AG04450 (cell line): ENCODE results near the gene GNPAT. TPM values are rescaled to one million over a fixed set of nuclear protein-coding genes. Genes with fewer than 3 reads are reported as not detected.

Experiments used
- CTCF ChIA-PET: fragments of 300-600, 350-600 bp; formaldehyde crosslinking; extraction: SDS; loops from one replicate; lab custom pipeline; 2022; ENCODE audit warnings: antibody characterized with exemption, inconsistent platforms; lab: Charles Lee
- POLR2A ChIA-PET: fragments of 350-600 bp; formaldehyde crosslinking; extraction: SDS; loops from one replicate; lab custom pipeline; 2021; ENCODE audit warnings: antibody characterized with exemption, inconsistent platforms; lab: Yijun Ruan, JAX
- DNase-seq: peaks from one replicate; pipeline ENCODE4 v3.0.0-alpha.2; 2011; ENCODE audit warnings: low read depth, low spot score
- H3K27ac ChIP-seq: one replicate; pipeline ENCODE4 v1.5.1; 2012; ENCODE audit warnings: low read depth, low read length, control low read depth
- H3K27me3 ChIP-seq: one replicate; pipeline ENCODE4 v1.6.0; 2012; ENCODE audit warnings: low read length; ENCODE audit not compliant: control insufficient read depth, insufficient read depth
- H3K4me3 ChIP-seq: 2 replicates; pipeline ENCODE4 v1.5.1; 2011; ENCODE audit warnings: mild to moderate bottlenecking, low read depth, low read length, control low read depth
- H3K9me3 ChIP-seq: 2 replicates; pipeline ENCODE4 v1.5.1; 2012; ENCODE audit warnings: low read length; ENCODE audit not compliant: control insufficient read depth, insufficient read depth
- polyA plus RNA-seq: library from polyadenylated mRNA; depleted of rRNA; stranded (reverse); fragments of >200 nt; gene quantifications from 2 replicates; pipeline ENCODE4 v1.2.3, GENCODE V29; 2011; rRNA removed
- small RNA-seq: library from RNA; depleted of rRNA; stranded (forward); fragments of <200 nt; gene quantifications from one replicate; pipeline ENCODE3, GENCODE V24; 2012; ENCODE audit warnings: low read depth; ENCODE audit not compliant: insufficient read length
- TF ChIP-seq, protein P1 (sequence below): IDR thresholded peaks from 2 replicates; pipeline ENCODE4 v1.5.1; 2011; ENCODE audit warnings: low read depth, low read length, control low read depth, inconsistent platforms

Gene GNPAT
- polyA plus RNA-seq, 1 experiment = 56.1 TPM

DNA sequence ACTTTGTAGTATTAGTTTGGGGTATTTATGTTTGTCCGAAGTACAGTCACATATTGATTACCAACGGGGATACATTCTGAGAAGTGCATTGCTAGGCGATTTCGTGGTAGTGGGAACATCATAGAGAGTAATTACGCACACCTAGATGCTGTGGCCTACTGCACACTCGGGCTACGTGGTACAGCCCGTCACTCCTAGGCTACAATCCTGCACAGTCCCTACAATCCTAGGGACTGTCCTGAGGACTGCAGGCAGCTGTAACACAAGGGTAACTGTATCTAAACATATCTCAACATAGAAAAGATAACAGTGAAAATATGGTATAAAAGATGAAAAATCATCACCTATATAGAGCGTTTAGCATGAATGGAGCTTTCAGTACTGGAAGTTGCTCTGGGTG lies 78.1 kb downstream of the GNPAT start:
- Histone ChIP-seq H3K9me3 (peaks cover 10% of the 10 kb centered on the region), H3K4me3 (no peak overlapping the region), H3K27me3 (no peaks in the 10 kb centered on the region), H3K27ac (no peak overlapping the region)
- DNase-seq = no peak
- ChIA-PET POLR2A (no interaction called here), CTCF (no interaction called here)
- TF ChIP-seq, protein P1, sequence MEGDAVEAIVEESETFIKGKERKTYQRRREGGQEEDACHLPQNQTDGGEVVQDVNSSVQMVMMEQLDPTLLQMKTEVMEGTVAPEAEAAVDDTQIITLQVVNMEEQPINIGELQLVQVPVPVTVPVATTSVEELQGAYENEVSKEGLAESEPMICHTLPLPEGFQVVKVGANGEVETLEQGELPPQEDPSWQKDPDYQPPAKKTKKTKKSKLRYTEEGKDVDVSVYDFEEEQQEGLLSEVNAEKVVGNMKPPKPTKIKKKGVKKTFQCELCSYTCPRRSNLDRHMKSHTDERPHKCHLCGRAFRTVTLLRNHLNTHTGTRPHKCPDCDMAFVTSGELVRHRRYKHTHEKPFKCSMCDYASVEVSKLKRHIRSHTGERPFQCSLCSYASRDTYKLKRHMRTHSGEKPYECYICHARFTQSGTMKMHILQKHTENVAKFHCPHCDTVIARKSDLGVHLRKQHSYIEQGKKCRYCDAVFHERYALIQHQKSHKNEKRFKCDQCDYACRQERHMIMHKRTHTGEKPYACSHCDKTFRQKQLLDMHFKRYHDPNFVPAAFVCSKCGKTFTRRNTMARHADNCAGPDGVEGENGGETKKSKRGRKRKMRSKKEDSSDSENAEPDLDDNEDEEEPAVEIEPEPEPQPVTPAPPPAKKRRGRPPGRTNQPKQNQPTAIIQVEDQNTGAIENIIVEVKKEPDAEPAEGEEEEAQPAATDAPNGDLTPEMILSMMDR = no peak

DNA sequence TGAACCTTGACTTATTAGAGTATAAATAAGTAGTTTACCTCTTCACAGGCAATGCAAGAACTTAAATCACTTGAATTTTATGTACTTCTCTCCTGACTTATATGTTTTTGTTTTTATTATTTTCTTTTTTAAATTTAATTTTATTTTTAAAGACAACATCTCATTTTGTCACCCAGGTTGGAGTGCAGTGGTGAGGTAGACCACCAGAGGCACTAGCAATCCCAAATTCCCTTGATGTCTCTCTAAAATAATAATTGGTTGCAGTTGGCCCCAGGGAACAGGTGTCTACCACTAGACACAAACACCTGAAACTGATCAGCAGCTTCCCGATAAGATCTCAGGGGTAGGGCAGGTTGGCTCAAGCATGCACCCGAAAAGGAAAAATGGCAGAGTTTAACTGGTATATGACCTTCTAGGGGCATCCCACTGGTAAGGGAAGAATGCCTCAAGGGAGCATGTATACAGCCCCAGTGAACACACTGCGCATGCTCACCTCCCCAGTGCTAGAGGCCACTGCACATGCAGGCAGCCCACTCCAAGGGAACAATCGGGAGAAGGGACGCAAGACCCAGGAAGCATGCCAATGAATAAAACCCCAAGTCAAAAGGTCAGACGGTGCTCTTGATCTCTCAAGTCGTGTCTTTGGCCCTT lies 82.0 kb downstream of the GNPAT start:
- POLR2A ChIA-PET = no interaction called here

DNA sequence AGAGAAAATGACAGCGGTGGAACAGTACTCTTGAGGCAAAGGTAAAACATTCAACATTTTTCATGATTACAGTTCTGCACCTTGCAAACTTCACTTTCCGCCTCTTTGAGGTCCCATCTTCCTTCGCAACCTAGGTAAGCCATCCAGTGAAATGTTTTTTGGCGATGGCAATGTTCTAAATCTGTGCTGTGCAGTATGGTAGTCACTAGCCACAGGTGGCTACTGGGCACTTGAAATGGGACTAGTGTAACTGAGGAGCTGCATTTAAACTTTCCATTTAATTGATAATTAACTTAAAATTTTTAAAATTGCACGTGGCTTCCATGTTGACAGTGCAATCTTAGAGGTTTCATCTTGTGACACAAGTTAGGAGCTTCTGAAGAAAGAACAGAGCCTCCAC lies 83.6 kb downstream of the GNPAT start:
- TF ChIP-seq, protein P1 = no peak
- ChIA-PET POLR2A (no interaction called here), CTCF (interaction anchor here (1.0 kb wide), 1 partner anchor 10 kb away, joined by 3 read pairs; no protein-coding TSS in a partner anchor)
- no peak for DNase-seq
- no peaks in the 10 kb centered on the region for H3K9me3 ChIP-seq
- H3K4me3 ChIP-seq = no peak overlapping the region
- H3K27me3 ChIP-seq = no peaks in the 10 kb centered on the region
- no peak overlapping the region for H3K27ac ChIP-seq

More for the DNA sequence above, 82.0 kb downstream of the GNPAT start:
- Histone ChIP-seq H3K9me3 (no peaks in the 10 kb centered on the region; the same call in 1 of the 2 replicates), H3K27me3 (no peaks in the 10 kb centered on the region), H3K4me3 (no peak overlapping the region), H3K27ac (no peak overlapping the region)
- TF ChIP-seq, protein P1 = 0 out of 2 replicates have a peak, but pooled peaks have one; percentile 9
- DNase-seq = no peak
- CTCF ChIA-PET = no interaction called here

DNA sequence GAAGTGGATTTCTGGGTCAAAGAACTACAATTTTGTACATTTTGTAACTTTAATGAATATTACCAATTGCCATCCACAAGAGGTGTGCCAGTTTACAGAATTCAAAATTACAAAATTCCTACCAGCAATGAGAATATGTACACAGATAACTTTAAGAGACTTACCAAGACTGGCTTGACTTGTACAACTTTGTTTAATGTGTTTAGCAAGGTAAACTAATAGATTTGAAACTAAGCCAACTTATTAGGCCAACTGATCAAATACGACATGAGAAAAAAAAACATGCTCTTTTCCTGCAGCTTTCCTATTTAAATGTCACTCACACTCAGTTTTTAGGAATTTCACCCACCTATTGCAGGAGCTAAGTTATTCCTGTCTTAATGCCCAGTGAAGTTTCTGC lies 85.2 kb downstream of the GNPAT start:
- CTCF ChIA-PET = no interaction called here
- no peak overlapping the region for H3K4me3 ChIP-seq
- DNase-seq = no peak

More for the DNA sequence above, 85.2 kb downstream of the GNPAT start:
- TF ChIP-seq, protein P1 = no peak
- Histone ChIP-seq H3K27me3 (no peaks in the 10 kb centered on the region), H3K27ac (no peak overlapping the region), H3K9me3 (no peaks in the 10 kb centered on the region)
- POLR2A ChIA-PET = no interaction called here

Small RNAs within 50 kb of the gene (small RNA-seq; reads per million reads assigned to genes)
- not detected for gene RNA5SP80

Other genes with a start within 250 kb of the GNPAT start
- 11.0 and 13.8 TPM in 2 replicates for gene FAM89A, start 201.0 kb upstream of the GNPAT start, polyA plus RNA-seq
- gene TRIM67, start 79.2 kb upstream of the GNPAT start, polyA plus RNA-seq = not detected in 2 replicates
- gene EXOC8, start 96.6 kb downstream of the GNPAT start, polyA plus RNA-seq = 4.1 and 5.0 TPM in 2 replicates
- 10.5 and 12.6 TPM in 2 replicates for gene SPRTN, start 97.1 kb downstream of the GNPAT start, polyA plus RNA-seq
- gene EGLN1, start 181.1 kb downstream of the GNPAT start, polyA plus RNA-seq = 31.9 and 48.2 TPM in 2 replicates